HG02840 (cell line): ENCODE results near the gene RNU11.
"Not testable (repeated sequence)": the region's sequence is repeated elsewhere in the genome, so short reads cannot be mapped to it uniquely, and the experiment has no call there.

Experiments used
- ATAC-seq: cut with Tn5 transposase; IDR thresholded peaks from one replicate; pipeline ENCODE4 v1.9.1; 2021; ENCODE audit warnings: mild to moderate bottlenecking, moderate library complexity, moderate number of reproducible peaks; ENCODE audit not compliant: unreplicated experiment, low FRiP score

The RNU11 gene

DNA sequence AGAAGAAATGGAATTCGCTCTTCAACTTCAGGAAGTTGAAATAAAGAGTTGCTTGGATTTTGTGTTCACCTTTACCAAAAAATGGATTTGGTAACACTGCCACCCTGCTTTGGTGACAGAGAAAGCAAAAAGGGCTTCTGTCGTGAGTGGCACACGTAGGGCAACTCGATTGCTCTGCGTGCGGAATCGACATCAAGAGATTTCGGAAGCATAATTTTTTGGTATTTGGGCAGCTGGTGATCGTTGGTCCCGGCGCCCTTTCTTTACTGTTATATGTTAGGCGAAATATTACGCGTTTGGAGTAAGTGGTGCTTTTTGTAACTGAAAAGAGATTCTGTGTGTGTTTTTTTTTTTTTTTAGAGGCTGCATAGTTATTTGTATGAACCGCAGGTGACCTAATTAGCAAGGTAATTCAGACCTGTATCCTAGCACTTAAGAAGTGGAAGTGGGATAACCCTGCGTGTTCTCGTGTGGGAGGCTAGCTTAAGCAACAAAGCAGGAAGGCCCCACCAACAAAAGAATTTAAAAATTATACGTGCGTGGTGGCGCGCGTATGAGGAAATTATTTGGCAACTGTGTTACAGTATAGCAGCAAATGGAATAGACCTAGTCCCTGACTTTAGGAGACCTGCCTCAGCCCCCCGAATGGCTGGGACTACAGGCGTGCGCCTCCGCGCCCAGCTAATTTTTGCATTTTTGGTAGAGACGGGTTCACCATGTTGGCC is at the start of gene RNU11:
Gene RNU11 (plus strand): TSS at position 127 of the 725 bp plus-strand sequence.
- peak; percentile 66 for ATAC-seq

DNA sequence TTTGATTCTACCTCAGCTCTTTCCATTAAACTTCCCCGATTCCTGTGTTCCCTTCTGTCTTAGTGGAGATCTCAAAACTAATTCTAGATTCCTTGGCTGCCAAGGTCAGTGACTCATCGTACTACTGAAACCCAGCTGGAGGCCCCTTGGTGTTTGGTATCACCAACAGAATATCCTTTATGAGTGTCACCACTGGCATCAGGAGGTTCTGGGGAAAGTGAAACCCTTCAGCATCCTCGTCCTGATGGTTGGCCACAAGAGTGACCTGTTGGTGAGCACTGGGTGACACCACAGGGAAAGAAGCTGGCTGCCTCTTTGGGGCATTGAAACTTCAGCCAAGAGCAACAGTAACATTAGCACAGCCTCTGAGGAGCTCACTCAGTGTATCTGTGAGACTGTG is 46.7 kb upstream of the RNU11 start:
- ATAC-seq: no peak

DNA sequence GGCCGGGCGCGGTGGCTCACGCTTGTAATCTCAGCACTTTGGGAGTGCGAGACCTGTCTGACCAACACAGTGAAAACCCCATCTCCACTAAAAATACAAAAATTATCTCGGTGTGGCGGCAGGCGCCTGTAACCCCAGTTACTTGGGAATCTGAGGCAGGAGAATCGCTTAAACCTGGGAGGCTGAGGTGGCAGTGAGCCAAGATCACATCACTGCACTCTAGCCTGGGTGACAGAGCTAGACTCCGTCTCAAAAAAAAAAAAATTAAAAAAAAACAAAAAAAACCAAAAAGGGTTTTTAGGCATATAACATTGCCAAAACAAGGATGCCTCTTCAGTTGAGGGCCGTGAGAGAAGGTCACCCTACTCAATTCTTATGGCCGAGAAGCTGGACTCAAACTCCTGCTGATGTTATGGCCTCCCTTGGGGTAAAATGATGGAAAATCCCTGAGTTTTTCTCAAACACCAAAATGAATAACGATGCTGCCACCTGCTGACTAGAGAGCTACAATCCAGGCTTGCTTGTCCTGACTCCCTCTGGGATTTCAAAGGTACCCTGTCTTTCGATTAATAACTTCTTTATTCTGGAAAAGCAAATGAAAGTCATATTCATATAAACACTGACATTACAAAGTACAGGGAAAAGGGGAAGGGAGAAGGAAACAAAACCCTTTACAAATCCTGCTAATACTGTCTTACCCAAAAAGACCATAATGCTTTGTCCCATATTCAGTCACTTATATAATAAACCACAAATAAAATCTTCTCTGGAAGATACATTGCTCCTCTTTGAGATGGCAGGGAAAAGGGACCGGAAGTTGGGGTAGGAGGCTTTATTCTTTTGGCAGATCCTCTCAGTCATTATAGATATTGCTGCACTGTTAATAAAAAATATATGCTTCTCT is 45.6 kb upstream of the RNU11 start:
- ATAC-seq: no peak

DNA sequence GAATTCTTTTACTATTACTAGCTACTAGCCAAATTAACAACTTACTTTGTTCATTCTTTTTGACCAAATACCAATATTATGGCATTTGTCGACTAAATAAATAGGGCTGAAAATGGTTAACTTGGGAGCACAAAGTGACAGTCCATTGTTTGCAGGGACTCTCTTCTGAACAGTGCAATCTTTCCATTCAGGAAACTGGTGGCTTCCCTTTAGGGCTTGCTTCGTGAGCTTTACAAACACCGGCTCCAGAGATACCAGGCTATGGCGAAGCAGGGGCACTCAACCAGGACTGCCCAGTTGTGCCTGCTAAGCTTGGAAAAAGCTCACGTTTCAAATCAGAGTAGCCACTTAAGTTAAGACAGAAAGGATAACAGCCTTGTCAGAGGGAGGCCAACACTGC is 44.0 kb upstream of the RNU11 start:
- no peak for ATAC-seq

DNA sequence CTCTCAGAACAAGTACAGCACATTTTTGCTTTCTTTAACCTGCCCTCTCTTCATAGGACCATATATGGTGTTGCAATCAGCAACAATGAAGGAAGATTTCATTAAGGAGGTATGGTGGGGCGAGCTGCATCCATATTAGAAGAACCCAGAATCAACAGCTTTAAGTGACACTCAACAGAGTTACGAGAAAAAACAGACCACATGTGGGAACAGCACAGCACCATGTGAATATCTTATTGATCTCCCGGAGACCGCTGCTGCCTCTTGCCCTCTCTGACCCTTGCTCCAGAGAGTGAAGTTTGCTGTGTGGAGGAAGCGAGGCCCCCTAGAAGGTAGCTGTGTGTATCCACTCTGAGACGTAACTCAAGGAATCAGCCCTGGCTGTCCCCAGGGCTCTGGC is 43.4 kb upstream of the RNU11 start:
- no peak for ATAC-seq

DNA sequence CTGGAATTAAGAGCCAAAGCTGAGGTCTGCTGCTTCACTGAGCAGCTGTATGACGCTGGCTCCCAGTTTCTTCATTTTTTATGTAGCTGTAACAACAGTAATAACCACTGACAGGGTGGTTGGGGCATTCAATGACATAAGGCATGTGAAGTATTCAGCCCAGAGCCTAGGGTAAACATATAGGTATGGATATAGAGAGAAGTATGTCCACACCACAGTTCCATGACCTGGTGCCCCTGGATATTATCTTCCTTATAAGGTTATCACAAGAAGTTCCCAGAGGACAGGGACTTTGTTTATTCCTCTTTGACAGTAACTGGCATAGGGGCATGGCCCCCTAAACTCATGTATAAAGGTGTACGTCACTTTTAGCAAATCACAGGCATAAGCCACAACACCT is 41.6 kb upstream of the RNU11 start:
- no peak for ATAC-seq

DNA sequence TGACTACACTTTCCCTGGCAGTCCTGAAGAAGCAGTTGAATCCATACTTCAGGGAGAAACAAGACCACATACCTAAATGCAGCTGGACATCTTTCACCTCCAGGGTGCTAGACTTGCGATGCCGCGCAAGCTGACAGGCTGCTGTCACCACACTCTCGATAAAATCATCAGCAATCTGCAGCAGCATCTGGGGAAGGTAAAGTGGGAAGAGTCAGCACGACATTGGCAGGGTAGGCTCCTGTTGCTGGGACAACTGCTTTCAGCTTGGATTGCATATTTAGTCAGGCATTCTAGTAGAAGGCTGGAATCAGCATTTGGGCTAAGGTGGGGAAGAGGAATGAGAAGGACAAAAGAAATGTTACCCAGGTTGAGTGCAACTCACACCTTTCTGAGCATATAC is 35.2 kb upstream of the RNU11 start:
- no peak for ATAC-seq

DNA sequence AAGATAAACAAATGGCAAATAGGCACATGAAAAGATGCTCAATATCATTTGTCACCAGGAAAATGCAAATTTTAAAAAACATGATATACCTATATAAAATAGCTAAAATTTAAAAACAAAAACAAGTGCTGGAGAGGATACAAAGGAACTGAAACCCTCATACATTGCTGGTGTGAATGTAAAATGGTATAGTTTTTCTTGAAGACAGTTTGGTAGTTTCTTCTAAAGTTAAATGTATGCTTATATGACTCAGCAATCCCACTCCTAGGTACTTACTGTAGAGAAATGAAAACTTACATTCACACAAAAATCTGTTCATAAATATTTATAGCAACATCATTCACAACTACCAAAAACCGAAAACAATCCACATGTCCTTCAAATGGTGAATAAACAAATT is 16.7 kb upstream of the RNU11 start:
- ATAC-seq: no peak

DNA sequence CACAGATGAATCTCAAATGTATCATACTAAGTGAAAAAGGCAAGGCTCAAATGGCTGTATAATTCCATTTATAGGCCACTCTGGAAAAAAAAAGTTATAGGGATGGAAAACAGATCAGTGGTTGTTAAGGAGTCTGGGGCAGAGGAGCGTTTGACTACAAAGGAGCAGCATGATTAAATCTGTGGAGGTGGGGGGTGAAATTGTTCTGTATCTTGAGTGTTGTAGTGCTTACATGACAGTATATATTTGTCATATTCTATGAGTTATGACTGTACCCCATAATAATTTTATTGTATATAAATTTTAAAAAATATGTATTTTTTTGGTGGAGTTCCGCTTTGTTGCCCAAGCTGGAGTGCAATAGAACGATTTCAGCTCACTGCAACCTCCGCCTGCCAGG is 15.8 kb upstream of the RNU11 start:
- no peak for ATAC-seq

DNA sequence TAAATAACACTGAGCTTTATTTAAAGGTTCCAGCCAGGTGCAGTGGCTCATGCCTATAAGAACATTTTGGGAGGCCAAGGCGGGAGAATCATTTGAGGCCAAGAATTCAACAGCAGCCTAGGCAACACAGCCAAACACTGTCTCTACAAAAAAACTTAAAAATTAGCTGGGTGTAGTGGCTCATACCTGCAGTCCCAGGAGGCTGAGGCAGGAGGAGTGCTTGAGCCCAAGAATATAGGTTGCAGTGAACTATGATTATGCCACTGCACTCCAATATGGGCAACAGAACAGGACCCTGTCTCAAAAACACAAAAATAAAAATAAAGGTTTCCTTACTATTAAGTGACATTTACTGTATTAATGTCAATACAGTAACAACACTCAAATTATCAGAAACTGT is 7.6 kb upstream of the RNU11 start:
- no peak for ATAC-seq

DNA sequence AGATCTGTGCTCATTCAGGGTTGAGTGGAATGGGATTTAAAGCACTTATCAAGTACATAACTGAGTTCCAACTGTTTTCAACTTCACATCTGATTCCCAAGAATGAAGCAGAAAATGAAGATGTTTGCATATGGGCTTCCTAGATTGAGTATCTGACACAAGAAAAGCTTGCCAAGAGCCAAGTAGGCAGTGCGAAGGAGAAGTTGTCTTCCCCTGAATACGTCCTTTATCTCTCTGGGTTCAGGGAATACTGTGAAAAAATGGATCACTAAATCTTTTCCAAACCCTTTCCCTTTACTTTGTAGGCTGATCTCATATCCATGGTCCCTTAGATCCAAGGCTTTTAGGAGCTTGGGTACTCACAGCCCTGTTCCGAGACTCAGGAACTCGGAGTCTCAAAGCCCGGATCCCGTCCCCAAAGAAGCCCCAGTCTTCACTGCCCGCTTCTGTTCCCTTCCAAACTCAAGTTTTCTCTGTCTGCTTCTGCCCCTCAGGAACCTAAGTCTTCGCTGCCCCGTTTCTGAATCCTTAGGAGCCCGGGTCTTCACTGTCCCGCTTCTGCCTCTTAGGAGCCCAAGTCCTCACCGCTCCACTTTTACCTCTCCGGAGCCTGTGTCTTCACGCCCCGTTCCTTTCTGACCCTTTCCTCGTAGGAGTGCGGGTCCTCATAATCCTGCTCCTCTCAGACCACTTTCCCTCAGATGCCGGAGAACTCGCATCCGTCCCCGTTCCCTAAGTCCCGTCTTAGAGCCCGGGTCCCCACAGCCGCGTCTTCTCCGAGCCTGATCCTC is 6.1 kb upstream of the RNU11 start:
- ATAC-seq: peak; percentile 14

DNA sequence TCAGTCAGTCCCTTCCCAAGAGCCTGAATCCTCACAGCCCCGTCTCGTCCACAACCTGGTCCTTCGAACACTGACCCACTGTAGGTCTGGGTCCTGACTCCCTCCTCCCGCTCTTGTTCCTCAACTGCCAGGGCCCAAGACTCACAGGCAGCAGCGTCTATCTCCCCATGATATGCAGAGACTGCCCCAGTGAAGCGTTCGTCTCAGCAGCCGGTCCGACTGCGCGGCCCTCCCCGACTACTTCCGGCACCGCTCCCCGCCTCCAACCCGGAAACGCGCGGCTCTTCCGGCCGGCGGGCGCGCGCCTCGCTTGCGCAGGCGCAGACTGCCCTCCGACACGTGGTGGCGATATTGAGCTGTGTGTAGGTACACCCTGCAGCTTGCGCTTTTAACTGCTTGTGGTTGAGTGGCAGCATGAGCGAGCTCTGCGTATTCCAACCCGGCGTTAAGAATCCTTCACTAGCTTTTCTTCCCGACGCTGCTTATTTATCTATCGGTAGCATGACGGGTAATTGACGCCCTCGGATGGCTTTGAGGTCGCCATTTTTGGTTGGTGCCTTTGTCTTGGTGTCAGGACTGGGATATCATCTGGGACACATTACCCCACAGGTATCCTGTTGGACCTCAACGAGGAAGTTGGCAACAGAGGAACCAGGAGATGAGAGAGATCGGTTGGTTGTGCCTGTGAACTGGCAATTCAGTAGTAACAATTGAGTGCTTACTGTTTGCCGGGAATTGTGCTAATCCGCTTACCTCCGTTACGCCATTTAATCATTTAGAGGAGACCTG is 5.4 kb upstream of the RNU11 start, which contains the start of gene TAF12:
Gene TAF12 (minus strand): TSS at position 221 of the 789 bp plus-strand sequence. CDS start 20,986 bp downstream, outside the sequence.
- ATAC-seq: peak; percentile 76

DNA sequence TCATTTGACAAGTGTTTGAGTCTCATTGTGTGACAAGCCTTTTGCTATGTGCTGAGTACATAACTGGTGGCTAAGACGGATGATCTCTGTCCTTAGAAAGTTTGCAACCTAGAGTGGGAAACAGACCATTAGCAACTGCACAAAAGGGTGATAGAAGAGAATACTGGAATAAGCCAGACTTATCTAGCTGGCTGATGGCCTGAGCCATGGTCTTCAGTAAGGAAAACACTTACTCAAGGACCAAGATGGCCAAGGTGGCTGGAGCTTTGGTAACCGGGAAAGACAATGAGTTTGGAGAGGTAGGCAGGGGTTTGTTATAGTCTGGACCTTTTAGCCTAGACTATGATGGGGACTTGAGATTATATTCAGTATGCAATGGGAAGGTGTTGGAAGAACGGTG is 3.9 kb upstream of the RNU11 start:
- ATAC-seq: no peak

DNA sequence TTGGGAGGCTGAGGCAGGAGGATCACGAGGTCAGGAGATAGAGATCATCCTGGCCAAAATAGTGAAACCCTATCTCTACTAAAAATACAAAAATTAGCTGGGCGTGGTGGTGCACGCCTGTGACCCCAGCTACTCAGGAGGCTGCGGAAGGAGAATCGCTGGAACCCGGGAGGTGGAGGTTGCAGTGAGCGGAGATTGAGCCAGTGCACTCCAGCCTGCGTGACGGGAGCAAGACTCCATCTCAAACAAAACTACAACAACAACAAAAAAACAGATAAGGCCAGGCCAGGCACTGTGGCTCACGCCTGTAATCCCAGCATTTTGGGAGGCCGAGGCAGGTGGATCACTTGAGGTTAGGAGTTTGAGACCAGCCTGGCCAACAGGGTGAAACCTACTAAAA is 3.0 kb upstream of the RNU11 start:
- not testable (repeated sequence) for ATAC-seq

DNA sequence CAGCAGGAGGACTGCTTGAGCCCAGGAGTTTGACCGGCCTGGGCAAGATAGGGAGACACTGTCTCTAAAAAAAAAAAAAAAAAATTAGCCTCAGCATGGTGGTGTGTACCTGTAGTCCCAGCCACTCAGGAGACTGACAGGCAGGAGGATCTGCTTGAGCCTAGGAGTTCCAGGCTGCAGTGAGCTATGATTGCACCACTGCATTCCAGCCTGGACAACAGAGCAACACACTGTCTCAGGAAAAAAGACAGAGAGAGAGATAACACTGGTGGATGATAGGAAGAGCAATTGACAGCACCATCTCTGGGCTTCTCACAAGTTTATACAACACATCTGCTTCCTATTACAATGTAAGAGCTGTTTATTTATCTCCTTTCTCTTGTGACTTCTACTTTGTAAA is 2.4 kb upstream of the RNU11 start:
- ATAC-seq: no peak

DNA sequence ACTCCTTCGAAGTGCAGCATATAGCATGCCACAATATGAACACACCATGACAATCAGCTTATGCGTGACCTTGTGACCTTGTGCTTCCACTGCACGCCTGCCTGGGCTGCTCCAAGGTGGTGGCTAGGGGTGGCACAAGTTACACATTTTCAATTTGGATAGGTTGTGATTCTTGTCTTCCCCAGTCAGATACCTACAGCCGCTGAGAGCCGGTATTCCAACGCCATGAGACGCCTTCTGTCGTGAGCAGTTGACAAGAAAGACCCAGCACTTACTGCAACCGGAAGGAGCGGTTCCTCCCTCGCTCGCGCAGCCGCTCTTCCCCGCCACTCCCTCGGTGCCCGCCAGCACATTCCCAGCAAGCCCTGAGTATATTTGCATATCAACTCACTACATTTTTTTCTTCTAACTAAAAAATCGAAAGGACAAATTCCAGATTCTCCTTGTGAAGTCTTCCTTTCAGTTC is 359 bp upstream of the RNU11 start:
- ATAC-seq: peak; percentile 55

DNA sequence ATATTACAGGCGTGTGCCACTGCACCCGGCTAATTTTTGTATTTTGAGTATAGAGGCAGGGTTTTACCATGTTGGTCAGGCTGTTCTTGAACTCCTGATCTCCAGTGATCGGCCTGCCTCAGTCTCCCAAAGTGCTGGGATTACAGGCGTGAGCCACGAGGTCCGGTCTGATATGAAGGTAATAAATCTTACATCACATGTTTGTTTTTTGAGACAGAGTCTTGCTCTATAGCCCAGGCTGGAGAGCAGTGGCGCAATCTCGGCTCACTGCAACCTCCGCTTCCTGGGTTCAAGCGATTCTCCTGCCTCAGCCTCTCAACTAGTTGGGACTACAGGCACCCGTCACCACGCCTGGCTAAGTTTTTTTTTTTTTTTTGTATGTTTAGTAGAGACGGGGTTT is 4.7 kb downstream of the RNU11 start:
- not testable (repeated sequence) for ATAC-seq

DNA sequence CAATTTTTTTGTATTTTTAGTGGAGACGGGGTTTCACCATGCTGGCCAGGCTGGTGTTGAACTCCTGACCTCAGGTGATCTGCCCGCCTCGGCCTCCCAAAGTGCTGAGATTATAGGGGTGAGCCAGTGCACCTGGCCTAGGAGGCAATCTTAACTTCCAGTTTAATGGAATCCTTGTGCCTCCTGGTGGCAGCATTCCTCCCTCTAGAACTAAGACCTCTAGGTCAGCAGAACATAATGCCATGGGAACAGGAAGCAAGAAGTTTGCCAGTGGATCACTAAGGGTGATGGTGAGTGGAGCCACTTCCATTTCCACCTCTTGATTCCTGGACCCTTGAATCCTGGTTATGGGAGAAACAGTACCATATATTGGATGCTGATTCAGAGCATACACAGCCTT is 5.5 kb downstream of the RNU11 start:
- ATAC-seq: not testable (repeated sequence)

DNA sequence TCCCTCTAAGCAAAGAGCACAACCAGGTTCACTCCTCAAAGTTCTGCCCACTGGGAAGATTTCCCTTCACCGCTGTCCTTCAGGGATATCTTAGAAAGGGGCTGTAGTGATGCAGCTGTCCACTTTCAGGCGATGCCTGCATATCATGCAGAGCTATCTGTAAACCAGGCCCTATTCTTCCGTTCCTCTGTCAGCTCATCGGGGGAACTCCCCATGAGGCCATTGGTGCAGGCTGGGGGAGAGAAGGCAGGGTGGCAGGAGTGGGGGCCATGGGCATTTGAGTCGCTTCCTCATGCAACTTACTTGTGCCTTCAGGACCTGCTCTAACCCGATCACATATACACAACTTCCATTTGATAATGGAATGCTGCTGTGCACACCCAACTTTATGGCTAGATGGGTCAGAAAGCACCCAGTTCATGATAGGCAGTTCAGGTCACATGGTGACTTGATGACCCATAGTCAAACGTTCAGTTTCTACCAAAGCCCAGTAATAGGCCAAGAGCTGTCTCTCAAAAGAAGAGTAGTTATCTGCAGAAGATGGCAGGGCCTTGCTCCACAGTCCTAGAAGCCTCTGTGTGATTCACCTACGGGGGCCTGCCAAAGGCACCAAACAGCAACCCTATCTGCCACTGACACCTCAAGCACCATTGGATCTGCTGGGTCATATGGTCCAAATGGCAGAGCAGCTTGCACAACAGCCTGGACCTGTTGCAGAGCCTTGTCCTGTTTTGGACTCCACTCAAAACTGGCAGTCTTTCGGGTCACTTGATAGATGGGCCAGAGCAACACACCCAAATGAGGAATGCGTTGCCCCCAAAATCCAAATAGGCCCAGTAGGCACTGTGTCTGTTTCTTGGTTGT is 7.3 kb downstream of the RNU11 start:
- not testable (repeated sequence) for ATAC-seq
